K562 (cell line): Measurements from ENCODE around the gene LCN1. TPM values are rescaled to one million over a fixed set of nuclear protein-coding genes. Genes with fewer than 3 reads are reported as not detected.

Experiments
- DDX20 ChIP-seq: fragments of 450-650 bp; IDR thresholded peaks from 2 replicates; pipeline ENCODE4 v1.6.1; 2016; ENCODE audit warnings: missing genetic modification characterization, low read depth, mild to moderate bottlenecking, missing compliant biosample characterization, moderate library complexity
- GTF2E2 ChIP-seq: fragments of 200-800 bp; sonication (Bioruptor generic); IDR thresholded peaks from 2 replicates; pipeline ENCODE4 v1.6.1; 2016; ENCODE audit warnings: missing genetic modification characterization, missing compliant biosample characterization
- POLR2H ChIP-seq: IDR thresholded peaks from 2 replicates; pipeline ENCODE4 v1.6.1; 2016; ENCODE audit warnings: missing genetic modification characterization, low read depth, mild to moderate bottlenecking, control low read depth, missing compliant biosample characterization, moderate library complexity
- TRIM24 ChIP-seq, 2 experiments: fragments of 450-650 bp; IDR thresholded peaks; 2 replicates each; pipeline ENCODE4 v1.6.1; 2016
- YY1 ChIP-seq, 3 experiments: IDR thresholded peaks; 2 replicates each; pipeline ENCODE4 v1.6.1; 2011; ENCODE audit warnings: low read length in 2 of 3, mild to moderate bottlenecking in 2 of 3, moderate library complexity in 2 of 3, borderline replicate concordance in 1 of 3, control low read depth in 1 of 3, low read depth in 1 of 3; ENCODE audit not compliant: insufficient read depth in 3 of 3, insufficient replicate concordance in 2 of 3, control insufficient read depth in 1 of 3, insufficient read length in 1 of 3; ENCODE audit errors: extremely low read depth in 1 of 3
- ZNF518B ChIP-seq: fragments of 250-450 bp; sonication (Bioruptor Pico); IDR thresholded peaks from 2 replicates; pipeline ENCODE4 v1.5.0; 2021; ENCODE audit warnings: mild to moderate bottlenecking, moderate library complexity
- ZNF780A ChIP-seq: fragments of 250-450 bp; sonication (Bioruptor Pico); IDR thresholded peaks from 2 replicates; pipeline ENCODE4 v1.5.0; 2021; ENCODE audit warnings: mild to moderate bottlenecking
- polyA plus RNA-seq, 8 experiments: library from polyadenylated mRNA; depleted of rRNA in 4 of 8; stranded (reverse) in 5 of 8; unstranded in 3 of 8; fragments of >200 nt; fragmentation: Nextera tagmentation in 2 of 8; fragmentation: Illumina TruSeq in 1 of 8; extraction: Ambion mirVana in 2 of 8; extraction: Trizol in 1 of 8; gene quantifications; 2 replicates each; pipeline versions ENCODE4 v1.2.1 to v1.2.3, GENCODE V29; 2011 to 2014; ENCODE audit warnings: inconsistent platforms in 1 of 8, missing spikeins in 1 of 8
- total RNA-seq, 7 experiments: library from RNA; depleted of rRNA in 6 of 7; stranded (reverse); fragments of >200 nt in 6 of 7; fragmentation: Illumina TruSeq in 2 of 7; extraction: Trizol in 2 of 7; gene quantifications; 2 replicates each; pipeline versions ENCODE4 v1.2.1 to v1.2.3, GENCODE V29; 2011 to 2021; ENCODE audit warnings: low replicate concordance in 1 of 7
- TF ChIP-seq, protein P1 (sequence below): sonication (generic); formaldehyde crosslinking; IDR thresholded peaks from 2 replicates; pipeline ENCODE4 v1.8.1; 2023; ENCODE audit warnings: mild to moderate bottlenecking, missing genetic modification reagents
- TF ChIP-seq, protein P2 (sequence below): fragments of 450-650 bp; IDR thresholded peaks from 2 replicates; pipeline ENCODE4 v1.6.1; 2016; ENCODE audit warnings: mild to moderate bottlenecking, moderate library complexity

The LCN1 gene
- total and polyA plus RNA-seq, 9 of the 15 experiments (the other 6 are each of a cell fraction or from before 2014, with no cell fraction given) = not detected

- TF ChIP-seq, protein P1, sequence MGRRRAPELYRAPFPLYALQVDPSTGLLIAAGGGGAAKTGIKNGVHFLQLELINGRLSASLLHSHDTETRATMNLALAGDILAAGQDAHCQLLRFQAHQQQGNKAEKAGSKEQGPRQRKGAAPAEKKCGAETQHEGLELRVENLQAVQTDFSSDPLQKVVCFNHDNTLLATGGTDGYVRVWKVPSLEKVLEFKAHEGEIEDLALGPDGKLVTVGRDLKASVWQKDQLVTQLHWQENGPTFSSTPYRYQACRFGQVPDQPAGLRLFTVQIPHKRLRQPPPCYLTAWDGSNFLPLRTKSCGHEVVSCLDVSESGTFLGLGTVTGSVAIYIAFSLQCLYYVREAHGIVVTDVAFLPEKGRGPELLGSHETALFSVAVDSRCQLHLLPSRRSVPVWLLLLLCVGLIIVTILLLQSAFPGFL (CRISPR knock-in tag) = no peak
- TF ChIP-seq DDX20 (tag) (no peak), POLR2H (tag) (no peak), TRIM24 (IDR thresholded peaks at IDR 0.05) (0 out of 4 replicates have a peak, but pooled peaks of 1 of the 2 experiments have one; percentile 36), GTF2E2 (tag) (no peak), ZNF780A (no peak), YY1 (IDR thresholded peaks at IDR 0.05; ENCODE audit: borderline replicate concordance in 1 of 3, control insufficient read depth in 1 of 3, extremely low read depth in 1 of 3, insufficient read depth in 3 of 3, insufficient read length in 1 of 3, insufficient replicate concordance in 2 of 3, low read depth in 1 of 3, low read length in 2 of 3) (no peak), ZNF518B (CRISPR knock-in tag) (no peak)
- TF ChIP-seq, protein P2, sequence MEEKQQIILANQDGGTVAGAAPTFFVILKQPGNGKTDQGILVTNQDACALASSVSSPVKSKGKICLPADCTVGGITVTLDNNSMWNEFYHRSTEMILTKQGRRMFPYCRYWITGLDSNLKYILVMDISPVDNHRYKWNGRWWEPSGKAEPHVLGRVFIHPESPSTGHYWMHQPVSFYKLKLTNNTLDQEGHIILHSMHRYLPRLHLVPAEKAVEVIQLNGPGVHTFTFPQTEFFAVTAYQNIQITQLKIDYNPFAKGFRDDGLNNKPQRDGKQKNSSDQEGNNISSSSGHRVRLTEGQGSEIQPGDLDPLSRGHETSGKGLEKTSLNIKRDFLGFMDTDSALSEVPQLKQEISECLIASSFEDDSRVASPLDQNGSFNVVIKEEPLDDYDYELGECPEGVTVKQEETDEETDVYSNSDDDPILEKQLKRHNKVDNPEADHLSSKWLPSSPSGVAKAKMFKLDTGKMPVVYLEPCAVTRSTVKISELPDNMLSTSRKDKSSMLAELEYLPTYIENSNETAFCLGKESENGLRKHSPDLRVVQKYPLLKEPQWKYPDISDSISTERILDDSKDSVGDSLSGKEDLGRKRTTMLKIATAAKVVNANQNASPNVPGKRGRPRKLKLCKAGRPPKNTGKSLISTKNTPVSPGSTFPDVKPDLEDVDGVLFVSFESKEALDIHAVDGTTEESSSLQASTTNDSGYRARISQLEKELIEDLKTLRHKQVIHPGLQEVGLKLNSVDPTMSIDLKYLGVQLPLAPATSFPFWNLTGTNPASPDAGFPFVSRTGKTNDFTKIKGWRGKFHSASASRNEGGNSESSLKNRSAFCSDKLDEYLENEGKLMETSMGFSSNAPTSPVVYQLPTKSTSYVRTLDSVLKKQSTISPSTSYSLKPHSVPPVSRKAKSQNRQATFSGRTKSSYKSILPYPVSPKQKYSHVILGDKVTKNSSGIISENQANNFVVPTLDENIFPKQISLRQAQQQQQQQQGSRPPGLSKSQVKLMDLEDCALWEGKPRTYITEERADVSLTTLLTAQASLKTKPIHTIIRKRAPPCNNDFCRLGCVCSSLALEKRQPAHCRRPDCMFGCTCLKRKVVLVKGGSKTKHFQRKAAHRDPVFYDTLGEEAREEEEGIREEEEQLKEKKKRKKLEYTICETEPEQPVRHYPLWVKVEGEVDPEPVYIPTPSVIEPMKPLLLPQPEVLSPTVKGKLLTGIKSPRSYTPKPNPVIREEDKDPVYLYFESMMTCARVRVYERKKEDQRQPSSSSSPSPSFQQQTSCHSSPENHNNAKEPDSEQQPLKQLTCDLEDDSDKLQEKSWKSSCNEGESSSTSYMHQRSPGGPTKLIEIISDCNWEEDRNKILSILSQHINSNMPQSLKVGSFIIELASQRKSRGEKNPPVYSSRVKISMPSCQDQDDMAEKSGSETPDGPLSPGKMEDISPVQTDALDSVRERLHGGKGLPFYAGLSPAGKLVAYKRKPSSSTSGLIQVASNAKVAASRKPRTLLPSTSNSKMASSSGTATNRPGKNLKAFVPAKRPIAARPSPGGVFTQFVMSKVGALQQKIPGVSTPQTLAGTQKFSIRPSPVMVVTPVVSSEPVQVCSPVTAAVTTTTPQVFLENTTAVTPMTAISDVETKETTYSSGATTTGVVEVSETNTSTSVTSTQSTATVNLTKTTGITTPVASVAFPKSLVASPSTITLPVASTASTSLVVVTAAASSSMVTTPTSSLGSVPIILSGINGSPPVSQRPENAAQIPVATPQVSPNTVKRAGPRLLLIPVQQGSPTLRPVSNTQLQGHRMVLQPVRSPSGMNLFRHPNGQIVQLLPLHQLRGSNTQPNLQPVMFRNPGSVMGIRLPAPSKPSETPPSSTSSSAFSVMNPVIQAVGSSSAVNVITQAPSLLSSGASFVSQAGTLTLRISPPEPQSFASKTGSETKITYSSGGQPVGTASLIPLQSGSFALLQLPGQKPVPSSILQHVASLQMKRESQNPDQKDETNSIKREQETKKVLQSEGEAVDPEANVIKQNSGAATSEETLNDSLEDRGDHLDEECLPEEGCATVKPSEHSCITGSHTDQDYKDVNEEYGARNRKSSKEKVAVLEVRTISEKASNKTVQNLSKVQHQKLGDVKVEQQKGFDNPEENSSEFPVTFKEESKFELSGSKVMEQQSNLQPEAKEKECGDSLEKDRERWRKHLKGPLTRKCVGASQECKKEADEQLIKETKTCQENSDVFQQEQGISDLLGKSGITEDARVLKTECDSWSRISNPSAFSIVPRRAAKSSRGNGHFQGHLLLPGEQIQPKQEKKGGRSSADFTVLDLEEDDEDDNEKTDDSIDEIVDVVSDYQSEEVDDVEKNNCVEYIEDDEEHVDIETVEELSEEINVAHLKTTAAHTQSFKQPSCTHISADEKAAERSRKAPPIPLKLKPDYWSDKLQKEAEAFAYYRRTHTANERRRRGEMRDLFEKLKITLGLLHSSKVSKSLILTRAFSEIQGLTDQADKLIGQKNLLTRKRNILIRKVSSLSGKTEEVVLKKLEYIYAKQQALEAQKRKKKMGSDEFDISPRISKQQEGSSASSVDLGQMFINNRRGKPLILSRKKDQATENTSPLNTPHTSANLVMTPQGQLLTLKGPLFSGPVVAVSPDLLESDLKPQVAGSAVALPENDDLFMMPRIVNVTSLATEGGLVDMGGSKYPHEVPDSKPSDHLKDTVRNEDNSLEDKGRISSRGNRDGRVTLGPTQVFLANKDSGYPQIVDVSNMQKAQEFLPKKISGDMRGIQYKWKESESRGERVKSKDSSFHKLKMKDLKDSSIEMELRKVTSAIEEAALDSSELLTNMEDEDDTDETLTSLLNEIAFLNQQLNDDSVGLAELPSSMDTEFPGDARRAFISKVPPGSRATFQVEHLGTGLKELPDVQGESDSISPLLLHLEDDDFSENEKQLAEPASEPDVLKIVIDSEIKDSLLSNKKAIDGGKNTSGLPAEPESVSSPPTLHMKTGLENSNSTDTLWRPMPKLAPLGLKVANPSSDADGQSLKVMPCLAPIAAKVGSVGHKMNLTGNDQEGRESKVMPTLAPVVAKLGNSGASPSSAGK = no peak; the same call in 1 of the 2 replicates
These were observed 14.7 kb upstream of the LCN1 start (continued) for GRCh38 chr9:135506327-135507103.
